ENCODE data around the gene UBE2H.

DNA sequence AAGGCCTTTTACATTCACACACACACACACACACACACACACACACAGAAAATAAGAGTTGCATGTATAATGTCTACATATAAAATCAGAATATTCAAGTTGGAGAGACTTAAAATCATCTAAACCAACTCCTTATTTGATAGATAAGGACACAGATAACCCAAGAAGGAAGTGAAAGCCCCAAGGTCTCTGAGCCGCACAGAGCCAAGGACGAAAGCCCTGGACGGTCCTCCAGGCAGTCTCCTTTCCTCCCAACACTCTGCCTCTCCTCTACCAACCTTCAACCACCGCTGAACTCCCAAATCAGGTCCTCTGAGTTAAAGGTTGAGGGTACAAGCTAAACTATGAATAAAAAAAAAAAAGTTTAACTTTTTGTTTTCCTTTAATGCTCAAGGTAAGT is 28.2 kb downstream of the UBE2H start:
- TF ChIP-seq CTCF (IDR thresholded peaks at IDR 0.05) (no peak), POLR2A (IDR thresholded peaks at IDR 0.05) (no peak)
